ENCODE data around the gene PCDHGA5. TPM values are rescaled to one million over a fixed set of nuclear protein-coding genes. Genes with fewer than 3 reads are reported as not detected.

The PCDHGA5 gene
- total RNA-seq, 1 donor from 2014 or later, result 0.05 TPM

DNA sequence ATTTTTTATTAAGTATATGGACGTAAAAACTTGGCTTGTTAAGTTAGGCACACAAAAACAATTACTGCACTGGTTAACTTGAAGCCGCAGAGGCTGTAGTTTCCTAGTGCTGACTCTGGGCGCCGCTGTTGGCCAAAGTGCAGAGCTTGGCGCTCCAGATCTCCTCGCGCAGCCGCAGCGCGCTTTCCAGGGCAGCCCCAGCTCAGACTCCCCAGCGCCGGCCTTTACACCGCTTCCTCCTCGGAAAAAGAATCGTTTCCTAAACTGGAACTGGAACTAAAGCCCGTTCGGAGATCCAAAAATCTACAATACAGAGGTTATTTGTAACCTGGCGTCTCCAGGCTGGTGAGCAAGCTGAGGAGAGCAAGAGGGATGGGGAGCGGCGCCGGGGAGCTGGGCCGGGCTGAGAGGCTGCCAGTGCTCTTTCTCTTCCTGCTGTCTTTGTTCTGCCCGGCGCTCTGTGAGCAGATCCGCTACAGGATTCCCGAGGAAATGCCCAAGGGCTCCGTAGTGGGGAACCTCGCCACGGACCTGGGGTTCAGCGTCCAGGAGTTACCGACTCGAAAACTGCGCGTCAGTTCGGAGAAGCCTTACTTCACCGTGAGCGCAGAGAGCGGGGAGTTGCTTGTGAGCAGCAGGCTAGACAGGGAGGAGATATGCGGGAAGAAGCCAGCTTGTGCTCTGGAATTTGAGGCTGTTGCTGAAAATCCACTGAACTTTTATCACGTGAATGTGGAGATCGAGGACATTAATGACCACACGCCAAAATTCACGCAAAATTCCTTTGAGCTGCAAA, 34.0 kb downstream of the PCDHGA5 start, which contains the start of gene PCDHGB5:
TSS of gene PCDHGB5 (plus strand) at position 192 of the 796 bp plus-strand sequence. CDS start at position 373, 181 bp downstream.

DNA sequence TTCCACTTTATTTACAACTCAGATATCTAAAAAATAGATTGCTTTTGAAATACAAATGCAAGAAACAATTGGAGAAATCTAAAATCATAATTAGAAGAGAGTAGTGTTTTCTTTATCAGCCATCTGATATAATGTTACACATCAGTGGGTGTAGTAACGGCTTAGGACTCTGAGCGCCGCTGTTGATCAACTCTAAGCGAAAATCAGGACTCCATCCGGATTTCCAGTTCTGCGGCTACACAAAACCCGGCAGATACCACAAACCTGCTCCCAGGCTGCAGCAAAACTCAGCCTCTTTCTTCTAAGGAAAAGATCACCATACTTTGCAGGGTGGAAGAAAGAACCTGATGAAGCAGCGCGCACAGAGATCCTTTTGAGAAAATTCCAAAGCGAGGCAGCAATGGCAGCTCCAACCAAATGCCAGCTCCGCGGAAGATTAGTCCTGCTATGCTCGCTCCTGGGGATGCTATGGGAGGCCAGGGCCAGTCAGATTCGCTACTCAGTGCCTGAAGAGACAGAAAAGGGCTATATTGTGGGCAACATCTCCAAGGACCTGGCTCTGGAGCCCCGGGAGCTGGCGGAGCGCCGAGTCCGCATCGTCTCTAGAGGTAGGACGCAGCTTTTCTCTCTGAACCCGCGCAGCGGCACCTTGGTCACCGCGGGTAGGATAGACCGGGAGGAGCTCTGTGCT, 38.7 kb downstream of the PCDHGA5 start, which contains the start of gene PCDHGA9:
TSS of gene PCDHGA9 (plus strand) at position 226 of the 691 bp plus-strand sequence. CDS start at position 401, 175 bp downstream.

DNA sequence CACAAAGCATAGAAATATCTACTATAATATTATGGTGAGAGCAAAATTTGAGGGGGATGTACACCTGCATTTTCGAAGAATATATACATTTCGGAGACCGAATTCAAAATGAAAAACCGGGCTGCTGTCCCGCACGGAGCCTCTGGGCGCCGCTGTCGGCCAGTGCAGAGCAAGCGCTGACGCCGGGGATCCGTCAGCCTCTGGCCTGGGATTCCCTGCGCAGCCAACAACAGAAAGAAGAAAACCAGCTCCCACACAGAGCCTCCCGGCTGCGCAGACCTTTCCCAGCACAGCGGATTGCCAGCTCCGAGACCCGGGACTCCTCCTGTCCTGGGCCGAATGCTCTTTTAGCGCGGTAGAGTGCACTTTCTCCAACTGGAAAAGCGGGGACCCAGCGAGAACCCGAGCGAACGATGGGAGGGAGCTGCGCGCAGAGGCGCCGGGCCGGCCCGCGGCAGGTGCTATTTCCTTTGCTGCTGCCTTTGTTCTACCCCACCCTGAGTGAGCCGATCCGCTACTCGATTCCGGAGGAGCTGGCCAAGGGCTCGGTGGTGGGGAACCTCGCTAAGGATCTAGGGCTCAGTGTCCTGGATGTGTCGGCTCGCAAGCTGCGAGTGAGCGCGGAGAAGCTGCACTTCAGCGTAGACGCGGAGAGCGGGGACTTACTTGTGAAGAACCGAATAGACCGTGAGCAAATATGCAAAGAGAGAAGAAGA, 44.0 kb downstream of the PCDHGA5 start, which contains the start of gene PCDHGB6:
TSS of gene PCDHGB6 (plus strand) at position 232 of the 716 bp plus-strand sequence. CDS start at position 414, 182 bp downstream.

DNA sequence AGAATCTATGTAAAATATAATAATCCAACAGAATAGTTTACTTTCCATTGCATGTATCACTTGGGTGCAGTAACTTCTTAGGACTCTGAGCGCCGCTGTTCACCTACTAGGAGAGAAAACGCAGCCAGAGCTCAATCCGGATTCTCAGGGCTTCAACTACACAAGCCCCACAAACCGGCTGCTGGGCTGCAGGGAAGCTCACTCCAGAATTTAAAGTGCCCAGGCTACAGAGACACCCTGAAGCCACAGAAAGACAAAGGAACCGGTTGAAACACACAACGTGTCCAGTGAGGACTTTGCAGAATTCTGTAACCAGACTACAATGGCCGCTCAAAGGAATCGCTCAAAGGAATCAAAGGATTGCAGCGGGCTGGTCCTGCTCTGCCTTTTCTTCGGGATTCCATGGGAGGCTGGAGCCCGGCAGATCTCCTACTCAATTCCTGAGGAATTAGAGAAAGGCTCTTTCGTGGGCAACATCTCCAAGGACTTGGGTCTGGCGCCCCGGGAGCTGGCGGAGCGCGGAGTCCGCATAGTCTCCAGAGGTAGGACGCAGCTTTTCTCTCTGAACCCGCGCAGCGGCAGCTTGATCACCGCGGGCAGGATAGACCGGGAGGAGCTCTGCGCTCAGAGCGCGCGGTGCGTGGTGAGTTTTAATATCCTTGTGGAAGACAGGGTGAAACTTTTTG, 49.0 kb downstream of the PCDHGA5 start, which contains the start of gene PCDHGA10:
TSS of gene PCDHGA10 (plus strand) at position 134 of the 686 bp plus-strand sequence. CDS start at position 323, 189 bp downstream.

Other genes with a start within 250 kb of the PCDHGA5 start
- not detected in 2 replicates for gene PCDHB4, start 242.3 kb upstream of the PCDHGA5 start, total RNA-seq
- gene PCDHB5, start 229.0 kb upstream of the PCDHGA5 start, total RNA-seq, result 0.63 TPM in 1 of 2 replicates, not detected in the other
- gene PCDHB6, start 214.1 kb upstream of the PCDHGA5 start, total RNA-seq, result 0.14 TPM in 1 of 2 replicates, not detected in the other
- not detected in 2 replicates for gene PCDHB7, start 191.5 kb upstream of the PCDHGA5 start, total RNA-seq
- gene PCDHB8, start 186.4 kb upstream of the PCDHGA5 start, total RNA-seq, result 0.07 TPM in 1 of 2 replicates, not detected in the other
- 0.07 and 0.14 TPM in 2 replicates for gene PCDHB16, start 181.8 kb upstream of the PCDHGA5 start, total RNA-seq
- 0.07 TPM in 1 of 2 replicates, not detected in the other for gene PCDHB9, start 177.0 kb upstream of the PCDHGA5 start, total RNA-seq
- gene PCDHB10, start 171.8 kb upstream of the PCDHGA5 start, total RNA-seq, result 0.05 and 0.21 TPM in 2 replicates
- gene PCDHB11, start 164.5 kb upstream of the PCDHGA5 start, total RNA-seq, result 0.09 TPM in 1 of 2 replicates, not detected in the other
- gene PCDHB12, start 155.4 kb upstream of the PCDHGA5 start, total RNA-seq, result 0.05 and 0.07 TPM in 2 replicates
- 0.09 and 0.14 TPM in 2 replicates for gene PCDHB13, start 150.2 kb upstream of the PCDHGA5 start, total RNA-seq
- 0.21 and 0.65 TPM in 2 replicates for gene PCDHB14, start 140.8 kb upstream of the PCDHGA5 start, total RNA-seq
- 0.07 and 0.28 TPM in 2 replicates for gene PCDHB15, start 118.8 kb upstream of the PCDHGA5 start, total RNA-seq
- not detected in 2 replicates for gene SLC25A2, start 60.1 kb upstream of the PCDHGA5 start, total RNA-seq
- gene TAF7, start 43.4 kb upstream of the PCDHGA5 start, total RNA-seq, result 28.8 and 30.0 TPM in 2 replicates
- 0.28 TPM in 1 of 2 replicates, not detected in the other for gene PCDHGA1, start 33.6 kb upstream of the PCDHGA5 start, total RNA-seq
- 0.42 and 0.79 TPM in 2 replicates for gene PCDHGA2, start 25.4 kb upstream of the PCDHGA5 start, total RNA-seq
- 0.14 and 0.21 TPM in 2 replicates for gene PCDHGA3, start 20.3 kb upstream of the PCDHGA5 start, total RNA-seq
- gene PCDHGB1, start 14.1 kb upstream of the PCDHGA5 start, total RNA-seq, result 0.07 TPM in 1 of 2 replicates, not detected in the other
- 0.23 and 0.63 TPM in 2 replicates for gene PCDHGA4, start 9.1 kb upstream of the PCDHGA5 start, total RNA-seq
- gene PCDHGB2, start 4.2 kb upstream of the PCDHGA5 start, total RNA-seq, result 0.42 TPM in 1 of 2 replicates, not detected in the other
- gene PCDHGB3, start 6.1 kb downstream of the PCDHGA5 start, total RNA-seq, result 0.35 and 0.46 TPM in 2 replicates
- 0.37 and 0.63 TPM in 2 replicates for gene PCDHGA6, start 9.7 kb downstream of the PCDHGA5 start, total RNA-seq
- 0.92 and 1.2 TPM in 2 replicates for gene PCDHGA7, start 18.6 kb downstream of the PCDHGA5 start, total RNA-seq
- gene PCDHGB4, start 23.5 kb downstream of the PCDHGA5 start, total RNA-seq, result 2.2 and 3.0 TPM in 2 replicates
- 0.35 and 0.51 TPM in 2 replicates for gene PCDHGA8, start 28.5 kb downstream of the PCDHGA5 start, total RNA-seq
- gene PCDHGB5, start 33.8 kb downstream of the PCDHGA5 start, total RNA-seq, result 6.1 and 7.2 TPM in 2 replicates
- gene PCDHGA9, start 38.6 kb downstream of the PCDHGA5 start, total RNA-seq, result 1.2 and 1.8 TPM in 2 replicates
- 1.1 and 1.5 TPM in 2 replicates for gene PCDHGB6, start 43.9 kb downstream of the PCDHGA5 start, total RNA-seq
- 4.7 and 6.2 TPM in 2 replicates for gene PCDHGA10, start 48.8 kb downstream of the PCDHGA5 start, total RNA-seq
- gene PCDHGB7, start 53.5 kb downstream of the PCDHGA5 start, total RNA-seq, result 3.2 and 4.1 TPM in 2 replicates
- 3.3 and 5.2 TPM in 2 replicates for gene PCDHGA11, start 56.9 kb downstream of the PCDHGA5 start, total RNA-seq
- 4.7 and 5.6 TPM in 2 replicates for gene PCDHGA12, start 66.3 kb downstream of the PCDHGA5 start, total RNA-seq
- gene PCDHGC3, start 111.8 kb downstream of the PCDHGA5 start, total RNA-seq, result 21.0 and 27.2 TPM in 2 replicates
- gene PCDHGC4, start 120.9 kb downstream of the PCDHGA5 start, total RNA-seq, result 0.05 and 0.21 TPM in 2 replicates
- gene PCDHGC5, start 124.9 kb downstream of the PCDHGA5 start, total RNA-seq, result 0.79 and 1.1 TPM in 2 replicates